Left ventricle myocardium inferior (tissue), 1 donor: ENCODE data around the gene DBF4B. TPM values are rescaled to one million over a fixed set of nuclear protein-coding genes. Genes with fewer than 3 reads are reported as not detected.
"Not testable (repeated sequence)": the region's sequence is repeated elsewhere in the genome, so short reads cannot be mapped to it uniquely, and the experiment has no call there.

Experiments
- DNase-seq: peaks from one replicate; pipeline ENCODE4 v3.0.0-alpha.2; 2020
- H3K27ac ChIP-seq: fragments of 200-600 bp; replicated peaks from 2 replicates; pipeline ENCODE4 v1.8.0; 2021
- H3K27me3 ChIP-seq: fragments of 200-600 bp; 2 replicates; pipeline ENCODE4 v1.8.0; 2021; ENCODE audit warnings: low read depth
- H3K36me3 ChIP-seq: fragments of 200-600 bp; 2 replicates; pipeline ENCODE4 v1.8.0; 2021
- H3K4me1 ChIP-seq: fragments of 200-600 bp; 2 replicates; pipeline ENCODE4 v1.8.0; 2021
- H3K4me3 ChIP-seq: fragments of 200-600 bp; 2 replicates; pipeline ENCODE4 v1.8.0; 2021; ENCODE audit warnings: mild to moderate bottlenecking, moderate library complexity
- H3K9me3 ChIP-seq: fragments of 200-600 bp; replicated peaks from 2 replicates; pipeline ENCODE4 v1.8.0; 2021
- intact Hi-C: fragments of 100-400 bp; cut with micrococcal nuclease; formaldehyde crosslinking; loops from one replicate; pipeline ENCODE4 v1.11.0; 2022
- total RNA-seq: library from RNA; stranded (reverse); fragmentation: NEBNext Ultra II Directional; extraction: Animal tissue kit (Norgen Biotek cat#: 25700); gene quantifications from one replicate; pipeline ENCODE4 v1.2.1, GENCODE V29; 2021
- TF ChIP-seq, protein P1 (sequence below): fragments of 200-600 bp; IDR thresholded peaks from 2 replicates; pipeline ENCODE4 v1.8.0; 2021; ENCODE audit warnings: antibody characterized with exemption, mild to moderate bottlenecking, borderline replicate concordance
- donor health status: DM: no; HTN: yes; CAD: no; lungs with severe emphysema.

DBF4B gene
- total RNA-seq, 1 donor from 2014 or later: 5.7 TPM

DNA sequence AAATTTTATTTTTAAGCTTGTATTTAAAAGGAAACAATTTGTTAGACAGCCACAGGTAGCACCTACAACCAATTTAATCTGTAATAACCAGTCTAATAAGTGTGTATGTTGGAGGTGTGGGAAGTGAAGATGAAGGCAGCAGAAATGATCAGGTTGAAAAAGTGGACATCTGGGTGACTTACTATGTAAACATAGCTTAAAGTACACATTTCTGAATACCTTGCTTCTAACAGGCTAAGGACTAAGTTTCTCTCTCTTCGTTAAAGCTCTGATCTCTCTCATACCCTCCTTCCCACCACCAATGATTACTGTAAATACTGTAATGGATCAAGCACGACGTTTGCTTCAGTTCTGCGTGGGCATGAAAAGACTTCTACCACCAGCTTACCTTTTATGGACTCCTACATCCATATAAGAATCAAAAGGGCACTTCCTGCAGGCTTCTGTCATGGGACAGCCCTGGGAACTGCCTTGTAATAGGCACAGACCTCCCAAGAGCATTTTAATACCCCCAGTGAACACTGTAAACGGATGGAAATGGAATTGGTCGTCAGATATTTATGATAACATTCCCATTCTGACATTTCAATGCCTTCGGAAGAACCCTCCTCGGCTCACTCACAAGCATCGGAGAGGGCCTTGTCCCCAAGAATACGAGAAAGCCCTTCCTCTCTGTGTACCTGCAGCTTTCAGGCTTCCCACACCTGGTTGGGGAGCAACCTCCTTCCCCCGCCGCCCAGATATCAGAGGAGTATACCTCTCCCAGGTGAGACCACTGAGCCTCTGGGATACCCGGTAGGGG lies 19.6 kb upstream of the DBF4B start:
- Histone ChIP-seq H3K4me3 (peak overlapping the region; percentile 87), H3K27ac (peak overlapping the region; percentile 85), H3K9me3 (no peaks in the 10 kb centered on the region), H3K4me1 (peaks cover 37% of the 10 kb centered on the region), H3K27me3 (no peaks in the 10 kb centered on the region), H3K36me3 (peaks cover 7% of the 10 kb centered on the region)
- DNase-seq: no peak
- TF ChIP-seq, protein P1, sequence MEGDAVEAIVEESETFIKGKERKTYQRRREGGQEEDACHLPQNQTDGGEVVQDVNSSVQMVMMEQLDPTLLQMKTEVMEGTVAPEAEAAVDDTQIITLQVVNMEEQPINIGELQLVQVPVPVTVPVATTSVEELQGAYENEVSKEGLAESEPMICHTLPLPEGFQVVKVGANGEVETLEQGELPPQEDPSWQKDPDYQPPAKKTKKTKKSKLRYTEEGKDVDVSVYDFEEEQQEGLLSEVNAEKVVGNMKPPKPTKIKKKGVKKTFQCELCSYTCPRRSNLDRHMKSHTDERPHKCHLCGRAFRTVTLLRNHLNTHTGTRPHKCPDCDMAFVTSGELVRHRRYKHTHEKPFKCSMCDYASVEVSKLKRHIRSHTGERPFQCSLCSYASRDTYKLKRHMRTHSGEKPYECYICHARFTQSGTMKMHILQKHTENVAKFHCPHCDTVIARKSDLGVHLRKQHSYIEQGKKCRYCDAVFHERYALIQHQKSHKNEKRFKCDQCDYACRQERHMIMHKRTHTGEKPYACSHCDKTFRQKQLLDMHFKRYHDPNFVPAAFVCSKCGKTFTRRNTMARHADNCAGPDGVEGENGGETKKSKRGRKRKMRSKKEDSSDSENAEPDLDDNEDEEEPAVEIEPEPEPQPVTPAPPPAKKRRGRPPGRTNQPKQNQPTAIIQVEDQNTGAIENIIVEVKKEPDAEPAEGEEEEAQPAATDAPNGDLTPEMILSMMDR: no peak
- intact Hi-C loops: no loop called here

DNA sequence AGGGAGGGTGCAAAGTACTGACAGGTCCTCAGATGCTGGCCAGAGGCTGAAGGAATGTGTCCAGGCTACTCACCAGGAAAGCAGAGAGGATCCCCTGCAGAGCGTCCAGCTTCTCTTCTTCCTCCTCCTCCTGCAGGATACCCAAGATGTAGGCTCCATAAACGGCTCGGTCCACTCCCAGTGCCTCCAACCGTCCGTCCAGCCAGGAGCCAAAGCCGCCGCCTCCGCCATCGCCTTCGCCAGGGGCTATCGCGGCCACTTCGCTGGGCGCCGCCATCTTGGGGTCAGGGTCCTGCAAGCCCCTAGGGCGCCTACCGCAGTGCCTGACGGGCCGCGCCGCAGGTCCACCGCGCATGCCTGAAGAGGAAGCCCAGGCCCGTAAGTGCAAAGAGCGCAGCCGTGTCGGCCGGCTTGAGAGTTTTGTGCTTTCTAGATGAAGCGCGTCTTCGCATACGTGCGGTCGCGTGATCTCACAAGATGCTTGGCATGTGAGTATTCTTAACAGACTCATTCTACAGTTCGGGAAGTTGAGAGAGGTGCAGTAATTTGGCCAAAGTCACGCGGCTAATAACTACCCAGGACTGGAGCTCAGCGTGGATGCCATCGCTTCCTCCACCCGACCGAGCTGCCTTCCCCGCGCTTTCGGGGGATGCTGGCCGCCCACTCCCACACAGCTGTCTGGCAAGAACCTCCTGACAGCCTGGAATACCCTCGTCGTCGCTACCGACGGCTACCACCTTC lies 18.8 kb upstream of the DBF4B start, which contains the start of gene CCDC43:
TSS of gene CCDC43 (minus strand) at position 300 of the 741 bp plus-strand sequence. CDS start at position 277, 23 bp downstream.
- DNase-seq: peak; percentile 89
- Histone ChIP-seq H3K9me3 (no peaks in the 10 kb centered on the region), H3K27me3 (no peaks in the 10 kb centered on the region), H3K4me3 (peak within 1 kb of the TSS; percentile 87), H3K36me3 (peaks cover 6% of the 10 kb centered on the region), H3K27ac (peak within 1 kb of the TSS; percentile 85), H3K4me1 (peaks cover 37% of the 10 kb centered on the region)
- intact Hi-C loops: no loop called here
- TF ChIP-seq, protein P1: no peak

DNA sequence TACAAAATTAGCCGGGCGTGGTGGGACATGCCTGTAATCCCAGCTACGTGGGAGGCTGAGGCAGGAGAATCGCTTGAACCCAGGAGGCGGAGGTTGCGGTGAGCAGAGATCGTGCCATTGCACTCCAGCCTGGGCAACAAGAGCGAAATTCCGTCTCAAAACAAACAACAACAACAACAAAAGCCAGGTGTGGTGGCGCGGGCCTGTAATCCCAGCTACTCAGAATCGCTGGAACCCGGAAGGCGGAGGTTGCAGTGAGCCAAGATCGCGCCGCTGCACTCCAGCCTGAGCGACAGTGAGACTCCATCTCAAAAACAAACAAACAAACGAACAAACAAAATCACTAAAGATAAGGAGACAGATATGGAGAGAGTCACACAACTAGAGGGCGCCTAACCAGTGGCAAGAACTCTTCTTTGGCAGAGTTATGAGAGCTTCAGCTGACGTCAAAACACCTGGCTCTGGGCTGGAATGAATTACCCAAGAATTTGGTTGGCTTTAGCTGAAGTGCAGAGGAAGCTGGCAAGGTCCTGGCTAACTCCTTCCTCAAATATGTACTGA lies 17.6 kb upstream of the DBF4B start:
- Histone ChIP-seq H3K27ac (peak overlapping the region; percentile 85), H3K4me1 (peaks cover 37% of the 10 kb centered on the region), H3K4me3 (peak overlapping the region; percentile 87)
- H3K27me3 ChIP-seq, H3K36me3 ChIP-seq, H3K9me3 ChIP-seq, intact Hi-C loops, DNase-seq: not testable (repeated sequence)

DNA sequence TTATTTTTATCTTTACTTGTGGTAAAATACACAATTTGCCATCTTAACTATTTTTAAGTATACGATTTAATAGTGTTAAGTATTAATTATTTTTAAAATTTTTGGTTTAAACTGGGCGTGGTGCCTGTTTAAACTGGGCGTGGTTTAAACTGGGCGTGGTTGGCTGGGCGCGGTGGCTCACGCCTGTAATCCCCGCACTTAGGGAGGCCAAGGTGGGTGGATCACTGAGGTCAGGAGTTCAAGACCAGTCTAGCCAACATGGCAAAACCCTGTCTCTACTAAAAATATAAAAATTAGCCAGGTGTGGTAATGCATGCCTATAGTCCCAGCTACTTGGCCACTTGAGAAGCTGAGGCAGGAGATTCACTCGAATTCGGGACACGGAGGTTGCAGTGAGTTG lies 14.9 kb upstream of the DBF4B start:
- intact Hi-C loops: no loop called here
- no peaks in the 10 kb centered on the region for H3K9me3 ChIP-seq
- H3K27ac ChIP-seq: no peak overlapping the region
- no peak overlapping the region for H3K4me3 ChIP-seq
- DNase-seq: no peak
- TF ChIP-seq, protein P1: no peak
- H3K36me3 ChIP-seq: no peaks in the 10 kb centered on the region
- peaks cover 21% of the 10 kb centered on the region for H3K4me1 ChIP-seq
- H3K27me3 ChIP-seq: no peaks in the 10 kb centered on the region

DNA sequence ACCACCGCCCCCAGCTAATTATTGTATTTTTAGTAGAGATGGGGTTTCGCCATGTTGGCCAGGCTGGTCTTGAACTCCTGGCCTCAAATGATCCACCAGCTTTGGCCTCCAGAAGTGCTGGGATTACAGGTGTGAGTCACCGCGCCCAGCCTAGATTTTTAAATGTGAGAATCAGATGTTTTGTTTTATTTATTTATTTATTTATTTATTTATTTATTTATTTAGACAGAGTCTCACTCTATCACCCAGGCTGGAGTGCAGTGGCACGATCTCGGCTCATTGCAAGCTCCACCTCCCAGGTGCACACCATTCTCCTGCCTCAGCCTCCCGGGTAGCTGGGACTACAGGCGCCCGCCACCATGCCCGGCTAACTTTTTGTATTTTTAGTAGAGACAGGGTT lies 8.2 kb upstream of the DBF4B start:
- H3K27ac ChIP-seq, H3K9me3 ChIP-seq, H3K27me3 ChIP-seq, H3K4me3 ChIP-seq, intact Hi-C loops, H3K36me3 ChIP-seq, H3K4me1 ChIP-seq, DNase-seq: not testable (repeated sequence)

DNA sequence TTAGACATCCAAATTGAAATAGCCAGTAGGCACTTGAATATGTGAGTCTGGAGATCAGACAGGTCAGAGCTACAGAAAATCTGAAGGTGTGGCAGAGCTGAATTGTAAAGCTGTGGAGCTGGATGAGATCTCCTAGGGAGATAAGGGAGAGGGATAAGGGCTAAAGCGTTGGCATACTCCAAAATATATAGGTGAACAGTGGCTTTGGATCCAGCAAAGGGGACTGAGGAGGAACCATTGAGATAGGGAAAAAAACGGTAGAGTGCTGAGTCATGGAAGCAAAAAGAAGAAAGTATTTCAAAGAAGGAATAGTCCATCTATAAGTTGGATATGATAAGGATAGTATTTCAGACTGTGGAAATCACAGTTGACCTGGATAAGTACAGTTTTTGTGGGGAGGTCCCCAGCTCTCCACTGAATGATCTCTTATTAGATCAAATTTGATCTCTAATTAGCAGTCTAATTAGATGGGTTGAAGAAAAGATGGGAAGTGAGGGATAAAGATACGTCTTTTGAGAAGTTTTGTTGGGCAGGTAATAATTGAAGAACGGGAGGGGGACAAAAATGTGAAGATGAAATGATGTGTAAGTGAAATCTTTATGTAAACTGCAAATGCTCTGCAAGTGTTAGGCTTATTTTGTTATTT lies 587 bp upstream of the DBF4B start:
- Histone ChIP-seq H3K4me3 (peak overlapping the region; percentile 77), H3K27me3 (no peaks in the 10 kb centered on the region), H3K27ac (peak overlapping the region; percentile 86), H3K9me3 (no peaks in the 10 kb centered on the region), H3K4me1 (peaks cover 17% of the 10 kb centered on the region), H3K36me3 (no peaks in the 10 kb centered on the region)
- TF ChIP-seq, protein P1: no peak
- intact Hi-C loops: no loop called here
- no peak for DNase-seq
